Calu3 (cell line): ENCODE measurements around the gene PTGES2. TPM values are rescaled to one million over a fixed set of nuclear protein-coding genes. Genes with fewer than 3 reads are reported as not detected.

Source experiments
- BruUV-seq: library from RNA; stranded (reverse); fragments of 400-500 nt; replicated peaks from 2 replicates; lab custom pipeline; 2021; lab: Mats Ljungman, UMichigan
- CTCF ChIA-PET: fragments of 300-600 bp; sonication (Branson Sonifier 250); formaldehyde crosslinking; loops from one replicate; lab custom pipeline; 2022; ENCODE audit warnings: antibody characterized with exemption; lab: Charles Lee
- DNase-seq: peaks from one replicate; pipeline ENCODE4 v3.0.0; 2022
- H3K27ac Mint-ChIP-seq: one replicate; pipeline ENCODE4 v1.8.0; 2022; ENCODE audit warnings: mixed read lengths; ENCODE audit not compliant: unreplicated experiment
- H3K27me3 Mint-ChIP-seq: one replicate; pipeline ENCODE4 v1.8.0; 2022; ENCODE audit warnings: mixed read lengths; ENCODE audit not compliant: unreplicated experiment
- H3K36me3 Mint-ChIP-seq: one replicate; pipeline ENCODE4 v1.8.0; 2022; ENCODE audit warnings: mild to moderate bottlenecking, moderate library complexity, mixed read lengths; ENCODE audit not compliant: insufficient read depth, unreplicated experiment
- H3K4me1 Mint-ChIP-seq: one replicate; pipeline ENCODE4 v1.8.0; 2022; ENCODE audit warnings: mild to moderate bottlenecking, low read depth, mixed read lengths; ENCODE audit not compliant: unreplicated experiment
- H3K4me3 Mint-ChIP-seq: one replicate; pipeline ENCODE4 v1.8.0; 2022; ENCODE audit warnings: mild to moderate bottlenecking, low read depth, moderate library complexity, mixed read lengths; ENCODE audit not compliant: unreplicated experiment
- H3K9me3 Mint-ChIP-seq: one replicate; pipeline ENCODE4 v1.8.0; 2022; ENCODE audit warnings: low read depth, mixed read lengths; ENCODE audit not compliant: unreplicated experiment
- intact Hi-C: fragments of 100-400 bp; cut with micrococcal nuclease; formaldehyde crosslinking; loops from one replicate; pipeline ENCODE4 v1.10.0; 2022; ENCODE audit not compliant: unreplicated experiment
- total RNA-seq: library from RNA; stranded (reverse); gene quantifications from 2 replicates; pipeline ENCODE4 v1.2.3, GENCODE V29; 2022
- TF ChIP-seq, protein P1 (sequence below): fragments of 200-600 bp; IDR thresholded peaks from one replicate; pipeline ENCODE4 v1.8.0; 2022; ENCODE audit warnings: antibody characterized with exemption; ENCODE audit not compliant: unreplicated experiment

Gene PTGES2
- total RNA-seq, 1 experiment from 2014 or later, result 137 TPM

DNA sequence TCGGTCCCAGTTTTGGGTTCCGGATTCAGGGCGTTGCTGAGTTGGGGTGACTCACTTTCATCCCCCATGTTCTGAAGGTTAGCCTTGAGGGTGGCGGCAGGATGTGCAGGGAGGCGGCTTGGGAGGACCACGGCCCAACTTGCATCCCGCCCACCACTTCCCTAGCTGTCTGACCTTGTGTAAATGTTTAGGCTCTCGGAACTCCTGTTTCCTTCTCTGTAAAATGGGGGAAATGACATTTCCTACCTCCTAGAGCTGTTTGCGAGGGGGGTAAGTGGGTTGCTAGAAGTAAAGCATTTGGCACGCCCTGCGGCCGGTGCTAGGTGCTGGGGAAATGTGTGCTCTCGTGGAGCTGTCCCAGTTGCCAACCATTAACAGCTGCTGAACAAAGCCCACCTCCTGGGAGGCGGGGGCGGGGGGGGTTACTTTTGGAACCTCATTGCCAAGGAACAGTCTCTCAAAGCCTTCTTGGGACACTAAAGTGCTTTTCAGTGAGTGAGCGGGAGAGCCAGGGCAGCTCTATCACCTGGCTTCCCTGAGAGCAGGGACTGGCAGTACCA is 27.5 kb downstream of the PTGES2 start:
- BruUV-seq, result no TSS peak
- no peaks in the 10 kb centered on the region for H3K9me3 Mint-ChIP-seq
- intact Hi-C loops, result no loop called here
- TF ChIP-seq, protein P1, sequence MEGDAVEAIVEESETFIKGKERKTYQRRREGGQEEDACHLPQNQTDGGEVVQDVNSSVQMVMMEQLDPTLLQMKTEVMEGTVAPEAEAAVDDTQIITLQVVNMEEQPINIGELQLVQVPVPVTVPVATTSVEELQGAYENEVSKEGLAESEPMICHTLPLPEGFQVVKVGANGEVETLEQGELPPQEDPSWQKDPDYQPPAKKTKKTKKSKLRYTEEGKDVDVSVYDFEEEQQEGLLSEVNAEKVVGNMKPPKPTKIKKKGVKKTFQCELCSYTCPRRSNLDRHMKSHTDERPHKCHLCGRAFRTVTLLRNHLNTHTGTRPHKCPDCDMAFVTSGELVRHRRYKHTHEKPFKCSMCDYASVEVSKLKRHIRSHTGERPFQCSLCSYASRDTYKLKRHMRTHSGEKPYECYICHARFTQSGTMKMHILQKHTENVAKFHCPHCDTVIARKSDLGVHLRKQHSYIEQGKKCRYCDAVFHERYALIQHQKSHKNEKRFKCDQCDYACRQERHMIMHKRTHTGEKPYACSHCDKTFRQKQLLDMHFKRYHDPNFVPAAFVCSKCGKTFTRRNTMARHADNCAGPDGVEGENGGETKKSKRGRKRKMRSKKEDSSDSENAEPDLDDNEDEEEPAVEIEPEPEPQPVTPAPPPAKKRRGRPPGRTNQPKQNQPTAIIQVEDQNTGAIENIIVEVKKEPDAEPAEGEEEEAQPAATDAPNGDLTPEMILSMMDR, result no peak
- CTCF ChIA-PET, result interaction anchor here (0.7 to 1.0 kb wide), 2 partner anchors 49 to 648 kb away, joined by 3 to 4 read pairs; partner anchors contain the start of gene LRSAM1
- H3K27ac Mint-ChIP-seq, result peak overlapping the region; percentile 81
- H3K4me3 Mint-ChIP-seq, result peak overlapping the region; percentile 85
- H3K27me3 Mint-ChIP-seq, result no peaks in the 10 kb centered on the region
- peaks cover 65% of the 10 kb centered on the region for H3K36me3 Mint-ChIP-seq
- no peak for DNase-seq
- peaks cover 13% of the 10 kb centered on the region for H3K4me1 Mint-ChIP-seq

DNA sequence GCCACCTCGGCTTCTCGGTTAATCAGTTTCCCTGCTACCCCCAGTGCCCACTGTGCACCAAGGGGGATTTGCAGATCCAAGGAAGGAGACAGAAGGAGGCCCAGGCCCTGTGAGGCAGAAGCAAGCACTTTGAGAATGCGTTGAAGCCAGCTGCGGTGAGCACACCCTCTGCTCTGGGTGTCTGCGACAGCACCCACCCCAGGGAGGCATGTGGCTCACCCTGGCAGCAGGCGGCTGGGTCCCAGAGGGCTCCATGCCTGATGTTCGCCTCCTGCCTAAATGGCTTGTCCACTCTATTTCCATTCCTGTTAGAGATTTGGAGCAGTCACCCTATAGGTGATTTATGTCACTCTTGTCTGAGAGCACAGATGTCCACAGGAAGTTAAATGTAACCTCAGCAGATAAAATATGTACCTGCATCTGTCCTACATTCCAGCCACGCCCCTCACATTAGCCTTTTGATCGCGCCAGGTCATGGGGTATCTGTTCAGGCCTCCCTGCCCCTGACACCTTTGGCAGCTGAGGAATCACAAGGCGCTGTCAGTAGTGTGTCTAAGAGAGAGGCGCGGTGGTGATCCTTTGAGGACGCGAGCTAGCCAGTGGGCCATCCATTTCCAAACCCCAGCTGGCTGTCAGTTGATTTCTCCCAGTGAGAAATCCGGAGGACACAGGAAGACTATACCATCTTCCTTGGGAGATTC is 28.1 kb downstream of the PTGES2 start:
- H3K27ac Mint-ChIP-seq, result peak overlapping the region; percentile 81
- H3K27me3 Mint-ChIP-seq, result no peaks in the 10 kb centered on the region
- no TSS peak for BruUV-seq
- DNase-seq, result no peak
- H3K4me1 Mint-ChIP-seq, result peaks cover 19% of the 10 kb centered on the region
- TF ChIP-seq, protein P1, result no peak
- no peaks in the 10 kb centered on the region for H3K9me3 Mint-ChIP-seq
- CTCF ChIA-PET, result interaction anchor here (0.7 kb wide), 1 partner anchor 648 kb away, joined by 4 read pairs; the partner anchor contains the start of gene LRSAM1
- H3K36me3 Mint-ChIP-seq, result peaks cover 68% of the 10 kb centered on the region
- peak overlapping the region; percentile 85 for H3K4me3 Mint-ChIP-seq
- intact Hi-C loops, result no loop called here

DNA sequence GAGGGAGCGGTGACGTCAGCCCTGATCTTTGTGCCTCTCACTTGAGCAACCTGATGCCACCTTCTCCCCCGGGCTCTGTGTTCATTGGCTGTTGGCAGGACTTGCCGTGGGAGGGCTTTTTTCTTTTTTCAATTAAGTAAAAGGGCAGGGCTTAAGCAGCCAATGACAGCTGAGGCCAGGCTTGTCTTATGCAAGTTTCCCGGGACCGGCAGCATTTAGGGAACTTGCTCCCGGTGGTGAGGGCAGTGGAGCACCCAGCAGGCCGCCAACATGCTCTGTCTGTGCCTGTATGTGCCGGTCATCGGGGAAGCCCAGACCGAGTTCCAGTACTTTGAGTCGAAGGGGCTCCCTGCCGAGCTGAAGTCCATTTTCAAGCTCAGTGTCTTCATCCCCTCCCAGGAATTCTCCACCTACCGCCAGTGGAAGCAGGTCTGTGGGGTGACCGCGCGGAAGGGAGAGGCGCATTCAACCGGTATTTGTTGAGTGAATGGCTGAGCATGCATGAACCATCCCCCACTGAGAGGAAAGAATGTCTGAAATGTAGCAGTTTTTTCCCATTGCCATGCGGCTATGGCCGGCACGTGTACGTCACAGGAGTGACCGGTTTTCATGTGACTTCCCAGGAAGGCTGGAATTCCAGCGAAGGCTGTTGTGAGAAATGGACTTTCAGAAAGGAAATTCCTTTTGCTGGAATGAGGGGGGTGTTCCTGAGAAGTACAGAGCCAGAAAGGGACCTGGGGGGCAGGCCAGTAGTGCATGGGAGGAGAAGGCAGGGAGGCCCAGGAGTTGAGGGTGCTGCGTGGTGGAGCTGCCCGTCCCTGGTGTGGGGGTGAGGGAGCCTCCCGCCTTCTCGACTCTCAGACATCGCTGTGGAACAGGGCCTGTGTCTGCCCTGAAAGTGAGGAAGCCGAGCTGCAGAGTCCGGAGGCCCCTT is 29.0 kb downstream of the PTGES2 start:
- TSS peak; percentile 78 for BruUV-seq
- DNase-seq, result peak; percentile 89
- H3K27ac Mint-ChIP-seq, result peak overlapping the region; percentile 81
- H3K27me3 Mint-ChIP-seq, result no peaks in the 10 kb centered on the region
- H3K9me3 Mint-ChIP-seq, result no peaks in the 10 kb centered on the region
- TF ChIP-seq, protein P1, result no peak
- H3K36me3 Mint-ChIP-seq, result peaks cover 66% of the 10 kb centered on the region
- peak overlapping the region; percentile 85 for H3K4me3 Mint-ChIP-seq
- intact Hi-C loops, result no loop called here
- H3K4me1 Mint-ChIP-seq, result peaks cover 23% of the 10 kb centered on the region
- CTCF ChIA-PET, result interaction anchor here (0.7 to 1.3 kb wide), 3 partner anchors 12 to 143 kb away, joined by 3 to 4 read pairs (median 3); no protein-coding TSS in a partner anchor
